Neural cell (in vitro differentiated cells): ENCODE measurements around the gene TRIM59. TPM values are rescaled to one million over a fixed set of nuclear protein-coding genes. Genes with fewer than 3 reads are reported as not detected.

Source experiments
- H2AFZ ChIP-seq: fragments of 200-600, 300-800 bp; sonication (generic), shearing (Covaris generic); 2 replicates; pipeline ENCODE4 v1.6.0; 2014; ENCODE audit warnings: low read depth, mild to moderate bottlenecking, antibody characterized with exemption, low read length, moderate library complexity
- H3F3A ChIP-seq: fragments of 200-600 bp; shearing (Covaris generic); 2 replicates; pipeline ENCODE4 v1.6.1; 2016; ENCODE audit warnings: mild to moderate bottlenecking, moderate library complexity, mixed read lengths, antibody characterized with exemption, low read length; ENCODE audit not compliant: insufficient read depth, poor library complexity, severe bottlenecking
- H3K27ac ChIP-seq: fragments of 200-600, 300-800 bp; sonication (generic), shearing (Covaris generic); 2 replicates; pipeline ENCODE4 v1.5.1; 2014; ENCODE audit warnings: mild to moderate bottlenecking, low read length, moderate library complexity
- H3K27me3 ChIP-seq: fragments of 300-800, 200-600 bp; sonication (generic), shearing (Covaris generic); 2 replicates; pipeline ENCODE4 v1.6.0; 2014; ENCODE audit warnings: mild to moderate bottlenecking, low read depth, low read length, moderate library complexity; ENCODE audit not compliant: insufficient read depth
- H3K36me3 ChIP-seq: fragments of 300-800, 200-600 bp; sonication (generic), shearing (Covaris generic); 2 replicates; pipeline ENCODE4 v1.5.1; 2014; ENCODE audit warnings: mild to moderate bottlenecking, antibody characterized with exemption, low read length, moderate library complexity; ENCODE audit not compliant: insufficient read depth
- H3K4me2 ChIP-seq: fragments of 300-800, 200-600 bp; sonication (generic), shearing (Covaris generic); 2 replicates; pipeline ENCODE4 v1.6.0; 2014; ENCODE audit warnings: mild to moderate bottlenecking, low read length
- H3K4me3 ChIP-seq: fragments of 300-800, 200-600 bp; sonication (generic), shearing (Covaris generic); 2 replicates; pipeline ENCODE4 v1.5.1; 2014; ENCODE audit warnings: mild to moderate bottlenecking, low read length, moderate library complexity
- H3K79me2 ChIP-seq: fragments of 200-600 bp; shearing (Covaris generic); replicated peaks from 2 replicates; pipeline ENCODE4 v1.6.0; 2014; ENCODE audit warnings: mild to moderate bottlenecking, low read length, moderate library complexity; ENCODE audit not compliant: insufficient read depth
- H3K9ac ChIP-seq: fragments of 300-800, 200-600 bp; sonication (generic), shearing (Covaris generic); 2 replicates; pipeline ENCODE4 v1.6.1; 2016; ENCODE audit warnings: mild to moderate bottlenecking, low read length, mixed read lengths
- H3K9me2 ChIP-seq: fragments of 200-600 bp; shearing (Covaris generic); 2 replicates; pipeline ENCODE4 v1.6.1; 2016; ENCODE audit warnings: mild to moderate bottlenecking, low read length, mixed read lengths; ENCODE audit not compliant: insufficient read depth
- H3K9me3 ChIP-seq: fragments of 200-600, 300-800 bp; sonication (generic), shearing (Covaris generic); 2 replicates; pipeline ENCODE4 v1.6.1; 2016; ENCODE audit warnings: mild to moderate bottlenecking, mixed run types, low read length, moderate library complexity, mixed read lengths
- H4K20me1 ChIP-seq: fragments of 200-600 bp; shearing (Covaris generic); 2 replicates; pipeline ENCODE4 v1.6.1; 2016; ENCODE audit warnings: mild to moderate bottlenecking, mixed run types; ENCODE audit not compliant: insufficient read depth
- EP300 ChIP-seq: fragments of 450-650 bp; conservative IDR thresholded peaks from 2 replicates; pipeline ENCODE4 v1.6.1; 2014; ENCODE audit warnings: antibody characterized with exemption, mild to moderate bottlenecking, moderate library complexity; ENCODE audit not compliant: poor library complexity, severe bottlenecking
- EZH2 ChIP-seq: fragments of 200-600, 300-800 bp; shearing (Covaris generic), sonication (generic); IDR thresholded peaks from 2 replicates; pipeline ENCODE4 v1.6.1; 2014; ENCODE audit warnings: antibody characterized with exemption, low read length, borderline replicate concordance, mild to moderate bottlenecking; ENCODE audit not compliant: insufficient read depth, poor library complexity, severe bottlenecking
- MXI1 ChIP-seq: fragments of 450-650 bp; conservative IDR thresholded peaks from 2 replicates; pipeline ENCODE4 v1.6.1; 2014; ENCODE audit warnings: antibody characterized with exemption, mild to moderate bottlenecking; ENCODE audit not compliant: poor library complexity, severe bottlenecking
- POLR2AphosphoS5 ChIP-seq: IDR thresholded peaks from 2 replicates; pipeline ENCODE4 v1.6.1; 2012
- RAD21 ChIP-seq: fragments of 450-650 bp; conservative IDR thresholded peaks from 2 replicates; pipeline ENCODE4 v1.6.1; 2014; ENCODE audit warnings: antibody characterized with exemption, mild to moderate bottlenecking, moderate library complexity
- REST ChIP-seq: IDR thresholded peaks from 2 replicates; pipeline ENCODE4 v1.6.1; 2012; ENCODE audit warnings: borderline replicate concordance
- SMC3 ChIP-seq: fragments of 450-650 bp; conservative IDR thresholded peaks from 2 replicates; pipeline ENCODE4 v1.6.1; 2014; ENCODE audit warnings: antibody characterized with exemption, mild to moderate bottlenecking, moderate library complexity; ENCODE audit not compliant: poor library complexity
- TAF1 ChIP-seq: IDR thresholded peaks from 2 replicates; pipeline ENCODE4 v1.6.1; 2012; ENCODE audit warnings: low read depth
- polyA plus RNA-seq: library from polyadenylated mRNA; depleted of rRNA; stranded (reverse); fragments of >200 nt; gene quantifications from 2 replicates; pipeline ENCODE4 v1.2.3, GENCODE V29; 2014
- TF ChIP-seq, protein P1 (sequence below): fragments of 450-650 bp; IDR thresholded peaks from 2 replicates; pipeline ENCODE4 v1.5.1; 2014; ENCODE audit warnings: antibody characterized with exemption, mild to moderate bottlenecking, moderate library complexity; ENCODE audit not compliant: poor library complexity, severe bottlenecking

TRIM59 gene
- polyA plus RNA-seq, 1 donor from 2014 or later, result 0.53 TPM

DNA sequence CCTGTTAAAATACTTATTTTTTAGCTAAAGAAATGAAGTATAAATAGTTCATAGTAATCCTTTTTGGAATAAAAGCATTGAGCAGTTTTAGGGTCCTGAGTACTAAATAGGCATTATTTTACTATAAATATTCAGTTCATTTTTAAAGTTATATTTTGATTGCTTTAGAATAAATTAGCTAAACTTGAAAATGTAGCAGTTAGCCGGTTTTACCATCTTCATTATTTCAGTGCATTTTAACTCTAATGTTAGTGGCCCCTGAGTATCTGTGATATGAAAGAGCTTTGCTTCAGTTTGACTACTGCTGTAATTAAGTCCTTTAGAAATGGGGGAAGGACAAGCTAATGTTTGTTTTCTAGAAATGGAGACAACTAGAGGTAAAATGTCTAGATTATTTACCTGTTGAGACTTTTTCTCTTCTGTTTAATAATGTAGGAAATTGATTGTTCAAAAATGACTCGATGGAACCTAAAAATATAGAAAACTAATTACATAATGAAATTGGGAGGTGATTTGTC, 46.5 kb downstream of the TRIM59 start:
- peaks cover 21% of the 10 kb centered on the region for H3K27me3 ChIP-seq
- TF ChIP-seq RAD21 (no peak), TAF1 (no peak), EP300 (no peak), EZH2 (no peak), SMC3 (no peak), REST (no peak), MXI1 (no peak), POLR2AphosphoS5 (no peak)
- TF ChIP-seq, protein P1, sequence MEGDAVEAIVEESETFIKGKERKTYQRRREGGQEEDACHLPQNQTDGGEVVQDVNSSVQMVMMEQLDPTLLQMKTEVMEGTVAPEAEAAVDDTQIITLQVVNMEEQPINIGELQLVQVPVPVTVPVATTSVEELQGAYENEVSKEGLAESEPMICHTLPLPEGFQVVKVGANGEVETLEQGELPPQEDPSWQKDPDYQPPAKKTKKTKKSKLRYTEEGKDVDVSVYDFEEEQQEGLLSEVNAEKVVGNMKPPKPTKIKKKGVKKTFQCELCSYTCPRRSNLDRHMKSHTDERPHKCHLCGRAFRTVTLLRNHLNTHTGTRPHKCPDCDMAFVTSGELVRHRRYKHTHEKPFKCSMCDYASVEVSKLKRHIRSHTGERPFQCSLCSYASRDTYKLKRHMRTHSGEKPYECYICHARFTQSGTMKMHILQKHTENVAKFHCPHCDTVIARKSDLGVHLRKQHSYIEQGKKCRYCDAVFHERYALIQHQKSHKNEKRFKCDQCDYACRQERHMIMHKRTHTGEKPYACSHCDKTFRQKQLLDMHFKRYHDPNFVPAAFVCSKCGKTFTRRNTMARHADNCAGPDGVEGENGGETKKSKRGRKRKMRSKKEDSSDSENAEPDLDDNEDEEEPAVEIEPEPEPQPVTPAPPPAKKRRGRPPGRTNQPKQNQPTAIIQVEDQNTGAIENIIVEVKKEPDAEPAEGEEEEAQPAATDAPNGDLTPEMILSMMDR, result no peak
- H2AFZ ChIP-seq, result no peak overlapping the region
- no peaks in the 10 kb centered on the region for H3F3A ChIP-seq
- no peaks in the 10 kb centered on the region for H4K20me1 ChIP-seq
- no peak overlapping the region for H3K4me3 ChIP-seq
- no peak overlapping the region for H3K9ac ChIP-seq
- no peaks in the 10 kb centered on the region for H3K9me3 ChIP-seq
- H3K9me2 ChIP-seq, result no peaks in the 10 kb centered on the region
- no peaks in the 10 kb centered on the region for H3K36me3 ChIP-seq
- H3K4me2 ChIP-seq, result no peak overlapping the region
- H3K79me2 ChIP-seq, result peaks cover 73% of the 10 kb centered on the region
- H3K27ac ChIP-seq, result no peak overlapping the region

GRCh38 chr3:160402221-160403027, 47.2 kb downstream of the TRIM59 start:
- Histone ChIP-seq H3K27ac (no peak overlapping the region), H3K4me3 (no peak overlapping the region), H3K9ac (no peak overlapping the region), H3K79me2 (peaks cover 80% of the 10 kb centered on the region), H2AFZ (no peak overlapping the region), H4K20me1 (no peaks in the 10 kb centered on the region), H3F3A (no peaks in the 10 kb centered on the region), H3K9me2 (no peaks in the 10 kb centered on the region), H3K9me3 (no peaks in the 10 kb centered on the region), H3K4me2 (no peak overlapping the region), H3K27me3 (peaks cover 21% of the 10 kb centered on the region), H3K36me3 (no peaks in the 10 kb centered on the region)
- TF ChIP-seq RAD21 (no peak), REST (no peak), EP300 (no peak), TAF1 (no peak), EZH2 (no peak), SMC3 (no peak), MXI1 (no peak), POLR2AphosphoS5 (no peak)
- TF ChIP-seq, protein P1, result no peak
